ENCODE results near the gene DAB1. TPM values are rescaled to one million over a fixed set of nuclear protein-coding genes. Genes with fewer than 3 reads are reported as not detected.

DAB1 gene
- total RNA-seq, 6 experiments from 2014 or later: 0.13 to 1.2 (median 0.23) TPM

DNA sequence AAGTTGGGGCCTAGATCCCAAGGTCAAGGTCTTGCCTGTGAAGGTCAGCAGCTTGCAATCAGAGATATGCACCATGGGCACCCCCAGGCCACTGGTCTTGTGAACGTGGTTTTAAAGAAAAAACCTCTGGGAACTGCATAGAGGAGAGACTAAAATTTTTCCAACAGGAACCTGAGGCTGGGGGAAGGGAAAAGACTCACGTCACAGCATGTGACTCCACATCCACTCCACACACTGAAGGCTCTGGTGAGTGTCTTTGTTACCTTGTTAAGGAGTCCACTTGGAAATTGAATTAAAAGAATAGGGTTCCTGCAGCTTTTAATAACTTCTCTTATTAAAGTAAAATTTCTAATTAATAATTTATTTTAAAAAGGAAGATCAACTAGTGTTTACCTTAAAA, 224.9 kb downstream of the DAB1 start:
- TF ChIP-seq, protein P1, sequence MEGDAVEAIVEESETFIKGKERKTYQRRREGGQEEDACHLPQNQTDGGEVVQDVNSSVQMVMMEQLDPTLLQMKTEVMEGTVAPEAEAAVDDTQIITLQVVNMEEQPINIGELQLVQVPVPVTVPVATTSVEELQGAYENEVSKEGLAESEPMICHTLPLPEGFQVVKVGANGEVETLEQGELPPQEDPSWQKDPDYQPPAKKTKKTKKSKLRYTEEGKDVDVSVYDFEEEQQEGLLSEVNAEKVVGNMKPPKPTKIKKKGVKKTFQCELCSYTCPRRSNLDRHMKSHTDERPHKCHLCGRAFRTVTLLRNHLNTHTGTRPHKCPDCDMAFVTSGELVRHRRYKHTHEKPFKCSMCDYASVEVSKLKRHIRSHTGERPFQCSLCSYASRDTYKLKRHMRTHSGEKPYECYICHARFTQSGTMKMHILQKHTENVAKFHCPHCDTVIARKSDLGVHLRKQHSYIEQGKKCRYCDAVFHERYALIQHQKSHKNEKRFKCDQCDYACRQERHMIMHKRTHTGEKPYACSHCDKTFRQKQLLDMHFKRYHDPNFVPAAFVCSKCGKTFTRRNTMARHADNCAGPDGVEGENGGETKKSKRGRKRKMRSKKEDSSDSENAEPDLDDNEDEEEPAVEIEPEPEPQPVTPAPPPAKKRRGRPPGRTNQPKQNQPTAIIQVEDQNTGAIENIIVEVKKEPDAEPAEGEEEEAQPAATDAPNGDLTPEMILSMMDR (IDR thresholded peaks at IDR 0.05): no peak
- peaks cover 2% of the 10 kb centered on the region; the same call in 1 of the 2 replicates for H3K27me3 Mint-ChIP-seq (ENCODE audit: insufficient read depth)
- H3K27ac Mint-ChIP-seq: no peak overlapping the region
- peaks cover 10% of the 10 kb centered on the region for H3K9me3 Mint-ChIP-seq
- no peaks in the 10 kb centered on the region for H3K36me3 Mint-ChIP-seq (ENCODE audit: low read depth)
- no peak overlapping the region for H3K4me3 Mint-ChIP-seq
- DNase-seq: no peak
- H3K4me1 Mint-ChIP-seq (ENCODE audit: low read depth): no peaks in the 10 kb centered on the region

DNA sequence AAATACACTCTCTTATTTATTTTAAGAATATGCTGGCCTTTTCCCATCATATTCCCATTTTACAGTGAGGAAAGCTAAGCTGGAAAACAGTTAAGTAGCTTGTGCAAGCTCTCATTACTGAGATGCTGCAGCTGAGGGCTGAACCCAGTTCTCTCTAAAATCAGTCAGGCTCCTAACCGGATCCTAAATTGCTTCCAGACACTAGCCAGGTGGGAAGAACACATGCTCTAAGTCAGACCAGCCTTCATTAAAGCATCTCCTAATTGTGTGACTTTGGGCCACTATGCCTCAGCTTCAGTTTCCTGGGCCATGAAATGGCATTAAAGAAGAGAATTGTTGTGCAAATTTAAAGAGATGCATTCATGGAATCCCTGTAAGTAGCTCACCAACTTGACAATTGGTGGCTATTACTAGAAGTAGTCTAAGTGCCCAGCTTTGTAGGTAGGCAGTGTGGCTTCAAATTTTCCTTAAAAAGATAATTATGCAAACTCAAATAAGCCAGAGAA, 228.4 kb downstream of the DAB1 start:
- no peaks in the 10 kb centered on the region for H3K36me3 Mint-ChIP-seq (ENCODE audit: low read depth)
- TF ChIP-seq, protein P1 (IDR thresholded peaks at IDR 0.05): no peak
- DNase-seq: no peak
- H3K9me3 Mint-ChIP-seq: peaks cover 9% of the 10 kb centered on the region; the same call in 1 of the 2 replicates
- peaks cover 2% of the 10 kb centered on the region; the same call in 1 of the 2 replicates for H3K27me3 Mint-ChIP-seq (ENCODE audit: insufficient read depth)
- no peak overlapping the region for H3K4me3 Mint-ChIP-seq
- no peaks in the 10 kb centered on the region for H3K4me1 Mint-ChIP-seq (ENCODE audit: low read depth)
- no peak overlapping the region for H3K27ac Mint-ChIP-seq

DNA sequence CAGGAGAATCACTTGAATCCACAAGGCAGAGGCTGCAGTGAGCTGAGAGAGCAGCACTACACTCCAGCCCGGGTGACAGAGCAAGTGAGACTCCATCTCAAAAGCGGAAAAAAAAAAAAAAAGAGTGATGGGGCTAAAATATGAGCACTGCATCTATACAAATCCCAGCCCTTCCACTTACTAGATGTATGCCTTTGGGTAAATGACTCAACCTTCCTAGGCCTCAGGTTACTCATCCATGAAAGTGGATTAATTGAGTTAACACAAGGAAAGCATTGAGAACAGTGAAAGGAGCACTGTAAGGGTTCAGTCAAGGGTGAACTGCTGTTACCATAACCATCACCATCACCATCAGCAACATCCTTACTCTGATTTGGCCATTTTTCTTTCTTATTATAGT, 231.6 kb downstream of the DAB1 start:
- Mint-ChIP-seq H3K4me3 (no peak overlapping the region), H3K27me3 (ENCODE audit: insufficient read depth) (peaks cover 2% of the 10 kb centered on the region), H3K4me1 (ENCODE audit: low read depth) (no peaks in the 10 kb centered on the region), H3K9me3 (peaks cover 15% of the 10 kb centered on the region), H3K27ac (no peak overlapping the region), H3K36me3 (ENCODE audit: low read depth) (no peaks in the 10 kb centered on the region)
- no peak for DNase-seq
- TF ChIP-seq, protein P1 (IDR thresholded peaks at IDR 0.05): no peak

DNA sequence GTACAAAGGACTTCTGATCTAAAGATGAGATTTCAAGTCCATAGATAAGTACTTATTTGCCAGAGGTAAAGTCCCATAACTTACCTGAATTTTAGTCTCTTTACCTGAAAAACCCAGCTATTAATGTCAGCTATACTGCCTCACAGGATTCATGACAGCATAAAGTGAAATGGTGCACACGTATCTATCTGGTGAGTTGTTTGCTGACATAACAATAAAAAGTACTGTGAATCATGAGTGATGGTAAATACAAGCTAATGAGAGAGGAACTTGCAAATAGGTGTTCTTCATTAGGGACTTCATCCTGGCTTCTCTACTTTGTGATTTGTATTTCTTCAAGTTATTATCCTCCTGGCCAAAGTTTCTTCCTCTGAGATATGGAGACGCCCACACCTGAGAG, 233.0 kb downstream of the DAB1 start:
- TF ChIP-seq, protein P1 (IDR thresholded peaks at IDR 0.05): no peak
- H3K27ac Mint-ChIP-seq: no peak overlapping the region

DNA sequence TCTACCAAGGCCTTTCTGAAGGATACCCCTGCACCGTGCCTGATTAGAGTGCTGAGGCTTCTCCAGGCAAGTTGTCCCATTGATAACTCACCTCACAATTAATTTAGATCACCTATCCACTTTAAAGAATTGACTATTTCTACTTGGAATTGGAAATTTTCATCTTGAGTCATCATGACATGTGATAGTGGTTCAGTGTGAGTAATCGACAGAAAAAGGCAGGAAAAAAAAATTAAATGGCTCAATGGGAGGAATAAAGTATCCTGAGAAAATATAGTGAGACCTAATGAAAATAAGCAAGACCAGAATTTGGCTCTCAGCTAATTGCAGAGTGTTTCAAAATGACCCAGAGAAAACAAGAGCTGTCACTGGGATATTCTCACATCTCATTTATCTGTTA, 235.7 kb downstream of the DAB1 start:
- Mint-ChIP-seq H3K4me1 (ENCODE audit: low read depth) (no peaks in the 10 kb centered on the region), H3K27me3 (ENCODE audit: insufficient read depth) (no peaks in the 10 kb centered on the region; the same call in 1 of the 2 replicates), H3K4me3 (no peak overlapping the region), H3K36me3 (ENCODE audit: low read depth) (no peaks in the 10 kb centered on the region), H3K9me3 (peaks cover 17% of the 10 kb centered on the region), H3K27ac (no peak overlapping the region)
- TF ChIP-seq, protein P1 (IDR thresholded peaks at IDR 0.05): no peak
- no peak for DNase-seq

More for the DNA sequence above, 233.0 kb downstream of the DAB1 start:
- Mint-ChIP-seq H3K27me3 (ENCODE audit: insufficient read depth) (no peaks in the 10 kb centered on the region; the same call in none of the 2 replicates), H3K9me3 (peaks cover 17% of the 10 kb centered on the region), H3K4me3 (no peak overlapping the region), H3K36me3 (ENCODE audit: low read depth) (no peaks in the 10 kb centered on the region), H3K4me1 (ENCODE audit: low read depth) (no peaks in the 10 kb centered on the region)
- DNase-seq: no peak

All from HFFc6 (cell line).